CD14-positive monocyte (primary cell): Measurements from ENCODE around the gene GAGE10. TPM values are rescaled to one million over a fixed set of nuclear protein-coding genes. Genes with fewer than 3 reads are reported as not detected.

Experiments
- DNase-seq, 3 donors: peaks; one replicate each; pipeline ENCODE4 v3.0.0-alpha.2; 2011 to 2022
- H2AFZ ChIP-seq: 2 replicates; pipeline ENCODE4 v1.6.0; 2012; ENCODE audit warnings: mild to moderate bottlenecking, low read depth, low read length, inconsistent platforms; ENCODE audit not compliant: insufficient read depth, poor library complexity, severe bottlenecking
- H3K27ac ChIP-seq, 2 donors: 1 replicate in 1 of 2; 2 replicates in 1 of 2; pipeline ENCODE4 v1.5.1; 2012 to 2013; ENCODE audit warnings: low read length in 2 of 2, control low read depth in 1 of 2, inconsistent platforms in 1 of 2, low read depth in 1 of 2, mild to moderate bottlenecking in 1 of 2
- H3K27me3 ChIP-seq, 2 donors: one replicate each; pipeline versions ENCODE4 v1.6.0 to v1.6.1; 2011 to 2013; ENCODE audit warnings: low read length in 2 of 2; ENCODE audit not compliant: control insufficient read depth in 2 of 2, insufficient read depth in 2 of 2
- H3K36me3 ChIP-seq, 2 donors: replicated peaks in 1 of 2; 1 replicate in 1 of 2; 2 replicates in 1 of 2; pipeline versions ENCODE4 v1.5.1 to v1.6.1; 2012 to 2013; ENCODE audit warnings: low read length in 2 of 2, control low read depth in 1 of 2, inconsistent platforms in 1 of 2, mild to moderate bottlenecking in 1 of 2; ENCODE audit not compliant: insufficient read depth in 2 of 2, control insufficient read depth in 1 of 2
- H3K4me1 ChIP-seq, 2 donors: 1 replicate in 1 of 2; 2 replicates in 1 of 2; pipeline versions ENCODE4 v1.5.1 to v1.6.1; 2012 to 2013; ENCODE audit warnings: low read length in 2 of 2, control low read depth in 1 of 2, inconsistent platforms in 1 of 2, mild to moderate bottlenecking in 1 of 2, moderate library complexity in 1 of 2; ENCODE audit not compliant: insufficient read depth in 2 of 2, control insufficient read depth in 1 of 2
- H3K4me2 ChIP-seq: replicated peaks from 2 replicates; pipeline ENCODE3; 2012; ENCODE audit warnings: low read length, moderate library complexity, mild to moderate bottlenecking; ENCODE audit not compliant: poor library complexity, severe bottlenecking; ENCODE audit errors: extremely low read depth
- H3K4me3 ChIP-seq, 3 experiments: fragments of 200-600 bp in 1 of 3; sonication (generic) in 1 of 3; replicated peaks in 1 of 3; 1 replicate in 2 of 3; 2 replicates in 1 of 3; pipeline ENCODE4 v1.5.1; 2011 to 2013; ENCODE audit warnings: low read length in 3 of 3, mild to moderate bottlenecking in 3 of 3, control low read depth in 2 of 3, low read depth in 2 of 3, inconsistent platforms in 1 of 3, moderate library complexity in 1 of 3
- H3K79me2 ChIP-seq: 2 replicates; pipeline ENCODE4 v1.6.0; 2012; ENCODE audit warnings: mild to moderate bottlenecking, control low read depth, inconsistent platforms, low read length, moderate library complexity; ENCODE audit not compliant: insufficient read depth
- H3K9ac ChIP-seq: 2 replicates; pipeline ENCODE4 v1.6.0; 2017; ENCODE audit warnings: low read length, mild to moderate bottlenecking; ENCODE audit not compliant: insufficient read depth, poor library complexity, severe bottlenecking
- H3K9me3 ChIP-seq, 2 donors: replicated peaks in 1 of 2; 1 replicate in 1 of 2; 2 replicates in 1 of 2; pipeline versions ENCODE4 v1.5.1 to v1.6.1; 2012 to 2013; ENCODE audit warnings: low read length in 2 of 2, control low read depth in 1 of 2; ENCODE audit not compliant: control insufficient read depth in 1 of 2, insufficient read depth in 1 of 2
- H4K20me1 ChIP-seq: 2 replicates; pipeline ENCODE4 v1.6.0; 2012; ENCODE audit warnings: mild to moderate bottlenecking, low read length, control low read depth, moderate library complexity; ENCODE audit not compliant: insufficient read depth
- H3K27ac Mint-ChIP-seq, 7 donors: one replicate each; pipeline ENCODE4 v1.8.0; 2020; ENCODE audit warnings: mild to moderate bottlenecking in 7 of 7, mixed read lengths in 7 of 7, moderate library complexity in 6 of 7, inconsistent platforms in 2 of 7
- H3K27me3 Mint-ChIP-seq, 3 donors: one replicate each; pipeline ENCODE4 v1.8.0; 2021 to 2022; ENCODE audit warnings: low read depth in 3 of 3, mild to moderate bottlenecking in 3 of 3, mixed read lengths in 3 of 3, moderate library complexity in 3 of 3, inconsistent platforms in 1 of 3
- H3K36me3 Mint-ChIP-seq, 2 donors: one replicate each; pipeline ENCODE4 v1.8.0; 2020; ENCODE audit warnings: mixed read lengths in 2 of 2, inconsistent platforms in 1 of 2, mild to moderate bottlenecking in 1 of 2
- H3K4me1 Mint-ChIP-seq: one replicate; pipeline ENCODE4 v1.8.0; 2020; ENCODE audit warnings: mild to moderate bottlenecking, mixed read lengths
- H3K4me3 Mint-ChIP-seq, 2 donors: one replicate each; pipeline ENCODE4 v1.8.0; 2020; ENCODE audit warnings: mild to moderate bottlenecking in 2 of 2, mixed read lengths in 2 of 2, moderate library complexity in 1 of 2
- H3K9me3 Mint-ChIP-seq, 7 donors: one replicate each; pipeline ENCODE4 v1.8.0; 2020 to 2022; ENCODE audit warnings: mixed read lengths in 7 of 7, mild to moderate bottlenecking in 6 of 7, moderate library complexity in 6 of 7, inconsistent platforms in 2 of 7
- WGBS: methylation state at CpG from one replicate; pipeline ENCODE4 v1.1.5; 2013; ENCODE audit warnings: missing lambda C conversion rate; ENCODE audit not compliant: insufficient coverage; 5-methylcytosine and 5-hydroxymethylcytosine counted together
- intact Hi-C, 2 donors: fragments of 100-400 bp; cut with micrococcal nuclease; formaldehyde crosslinking; loops; one replicate each; pipeline versions ENCODE4 v1.15.0 to v1.15.1; 2023
- polyA plus RNA-seq, 3 donors: library from polyadenylated mRNA; depleted of rRNA in 1 of 3; unstranded in 2 of 3; stranded (reverse) in 1 of 3; fragments of 300-500 nt in 2 of 3; fragments of >200 nt in 1 of 3; fragmentation: Illumina TruSeq in 2 of 3; gene quantifications; 1 replicate in 2 of 3; 2 replicates in 1 of 3; pipeline ENCODE4 v1.2.3, GENCODE V29; 2012 to 2021
- TF ChIP-seq, protein P1 (sequence below): fragments of 200-600 bp; IDR thresholded peaks from one replicate; pipeline ENCODE4 v1.8.0; 2022; ENCODE audit warnings: antibody characterized with exemption, mild to moderate bottlenecking

GAGE10 gene
- polyA plus RNA-seq, 3 donors: not detected

DNA sequence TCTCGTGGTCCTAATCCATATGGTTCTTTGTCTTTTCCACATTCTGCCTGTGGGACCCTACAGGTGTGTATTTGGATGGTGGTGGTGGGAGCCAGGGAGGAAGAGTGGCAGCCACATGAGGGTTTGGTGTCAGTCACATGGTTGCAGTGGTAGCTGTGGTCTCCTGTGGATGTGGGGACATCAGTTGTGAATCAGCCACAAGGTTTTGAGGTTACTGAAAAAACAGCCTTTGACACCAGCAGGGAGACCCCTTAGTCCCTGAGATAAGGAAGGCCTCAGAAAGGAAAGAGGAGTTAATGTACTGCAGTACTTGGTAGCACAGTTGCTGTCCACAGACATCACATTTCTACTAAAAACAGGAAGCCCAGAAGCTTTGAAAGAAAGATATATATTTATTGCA, 15.8 kb upstream of the GAGE10 start:
- TF ChIP-seq, protein P1, sequence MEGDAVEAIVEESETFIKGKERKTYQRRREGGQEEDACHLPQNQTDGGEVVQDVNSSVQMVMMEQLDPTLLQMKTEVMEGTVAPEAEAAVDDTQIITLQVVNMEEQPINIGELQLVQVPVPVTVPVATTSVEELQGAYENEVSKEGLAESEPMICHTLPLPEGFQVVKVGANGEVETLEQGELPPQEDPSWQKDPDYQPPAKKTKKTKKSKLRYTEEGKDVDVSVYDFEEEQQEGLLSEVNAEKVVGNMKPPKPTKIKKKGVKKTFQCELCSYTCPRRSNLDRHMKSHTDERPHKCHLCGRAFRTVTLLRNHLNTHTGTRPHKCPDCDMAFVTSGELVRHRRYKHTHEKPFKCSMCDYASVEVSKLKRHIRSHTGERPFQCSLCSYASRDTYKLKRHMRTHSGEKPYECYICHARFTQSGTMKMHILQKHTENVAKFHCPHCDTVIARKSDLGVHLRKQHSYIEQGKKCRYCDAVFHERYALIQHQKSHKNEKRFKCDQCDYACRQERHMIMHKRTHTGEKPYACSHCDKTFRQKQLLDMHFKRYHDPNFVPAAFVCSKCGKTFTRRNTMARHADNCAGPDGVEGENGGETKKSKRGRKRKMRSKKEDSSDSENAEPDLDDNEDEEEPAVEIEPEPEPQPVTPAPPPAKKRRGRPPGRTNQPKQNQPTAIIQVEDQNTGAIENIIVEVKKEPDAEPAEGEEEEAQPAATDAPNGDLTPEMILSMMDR: no peak
- no CpG with 5 or more reads among the region's 1 CpG for WGBS
- no peak overlapping the region for H3K4me3 ChIP-seq
- no peak overlapping the region for H2AFZ ChIP-seq
- H3K9me3 ChIP-seq: no peaks in the 10 kb centered on the region
- H3K27me3 ChIP-seq: no peaks in the 10 kb centered on the region
- DNase-seq: no peak
- no peak overlapping the region for H3K4me2 ChIP-seq
- Mint-ChIP-seq H3K27me3 (peaks cover 0 to 5% (median 4%) of the 10 kb centered on the region in 3 donors), H3K27ac (no peak overlapping the region), H3K36me3 (peaks cover 0 to 3% of the 10 kb centered on the region in 2 donors), H3K4me1 (peaks cover 5% of the 10 kb centered on the region), H3K9me3 (peaks cover 0 to 2% (median 0%) of the 10 kb centered on the region in 7 donors), H3K4me3 (no peak overlapping the region)
- no peak overlapping the region for H3K27ac ChIP-seq
- no peaks in the 10 kb centered on the region for H3K4me1 ChIP-seq
- no peaks in the 10 kb centered on the region for H3K79me2 ChIP-seq
- no peaks in the 10 kb centered on the region for H3K36me3 ChIP-seq
- no peaks in the 10 kb centered on the region for H4K20me1 ChIP-seq
- no peak overlapping the region for H3K9ac ChIP-seq
- intact Hi-C loops: loop anchor here in 1 of 2 donors (10.0 kb wide), 1 partner anchor 467 kb away; no protein-coding TSS in a partner anchor

DNA sequence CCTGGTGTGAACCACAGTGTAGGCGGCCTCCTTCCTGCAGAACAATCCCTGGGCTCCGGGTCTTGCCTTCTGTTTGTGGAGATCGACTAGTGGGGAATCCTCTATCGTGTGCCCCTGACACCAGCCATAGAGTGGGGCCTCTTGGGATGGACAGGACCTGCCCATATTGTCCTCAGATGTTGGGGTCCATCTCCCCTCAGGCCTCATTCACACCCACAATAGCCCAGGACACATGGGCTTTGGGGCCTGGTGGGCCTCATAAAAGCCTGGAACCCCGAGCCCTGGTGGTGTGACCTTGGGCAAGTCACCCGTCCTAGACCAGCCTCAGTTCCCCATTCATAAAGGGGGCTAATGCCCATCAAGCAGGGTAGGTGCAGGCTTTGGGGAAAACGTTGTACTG, 13.2 kb upstream of the GAGE10 start:
- intact Hi-C loops: loop anchor here in 1 of 2 donors (10.0 kb wide), 1 partner anchor 465 kb away; no protein-coding TSS in a partner anchor
- H3K4me2 ChIP-seq: no peak overlapping the region
- peaks cover 0 to 8% (median 4%) of the 10 kb centered on the region in 3 donors for H3K27me3 Mint-ChIP-seq

More for the DNA sequence above, 13.2 kb upstream of the GAGE10 start:
- Mint-ChIP-seq H3K4me1 (peaks cover 5% of the 10 kb centered on the region), H3K36me3 (peaks cover 0 to 3% of the 10 kb centered on the region in 2 donors), H3K4me3 (no peak overlapping the region), H3K9me3 (peaks cover 0 to 2% (median 0%) of the 10 kb centered on the region in 7 donors), H3K27ac (no peak overlapping the region)
- Histone ChIP-seq H3K27me3 (no peaks in the 10 kb centered on the region), H2AFZ (no peak overlapping the region), H4K20me1 (no peaks in the 10 kb centered on the region), H3K4me3 (no peak overlapping the region), H3K27ac (no peak overlapping the region), H3K9ac (no peak overlapping the region), H3K36me3 (no peaks in the 10 kb centered on the region), H3K4me1 (no peaks in the 10 kb centered on the region), H3K9me3 (no peaks in the 10 kb centered on the region), H3K79me2 (no peaks in the 10 kb centered on the region)
- no peak for DNase-seq
- TF ChIP-seq, protein P1: no peak
- 100% methylated on average over 1 of the region's 7 CpGs for WGBS
